HUDEP-2 (cell line): ENCODE data around the gene ATOSB.
A peak's percentile ranks its signal among the peaks of the same experiment; 100 is the strongest.

ENCODE experiments used
- DNase-seq, 76 experiments: peaks; one replicate each; lab custom pipeline; 2025; ENCODE audit not compliant: unreplicated experiment in 76 of 76; lab: John Stamatoyannopoulos, UW

ATOSB gene

DNA sequence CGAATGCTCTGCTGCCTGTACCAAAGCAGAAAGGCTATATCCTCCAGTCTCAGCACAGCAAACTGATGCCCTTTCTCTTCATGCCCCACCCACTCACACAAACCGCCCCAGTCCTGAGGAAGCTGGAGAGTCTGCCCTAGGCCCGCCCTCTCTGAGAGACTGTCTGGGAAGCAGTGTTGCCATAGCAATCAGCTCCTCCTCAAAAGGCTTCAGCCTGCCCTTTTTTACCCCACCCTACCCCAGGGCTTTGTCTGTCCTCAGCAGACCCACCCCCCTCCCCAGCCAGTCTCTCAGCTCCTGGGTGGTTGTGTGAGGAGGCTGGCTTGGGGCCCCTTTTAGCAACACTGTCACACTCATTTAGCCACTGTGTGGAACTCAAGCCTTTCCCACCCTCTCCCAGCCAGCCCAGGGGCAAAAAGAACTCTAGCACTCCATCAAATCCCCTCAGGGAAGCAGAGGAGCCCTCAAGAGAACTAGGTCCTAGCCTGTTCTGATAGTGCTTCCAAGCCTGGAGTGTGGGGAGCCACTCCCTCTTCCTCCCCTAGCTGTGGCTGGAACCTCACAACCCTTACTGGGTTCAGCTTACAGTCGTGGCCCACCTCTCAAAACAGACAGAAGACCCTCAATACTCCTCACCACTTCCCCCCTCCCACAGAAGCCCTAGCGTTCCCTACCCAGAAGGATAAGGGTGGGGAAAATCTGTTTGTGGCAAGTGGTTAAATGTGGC, 1.4 kb downstream of the ATOSB start:
- DNase-seq = peak in 74 of 76 experiments; percentile 35 to 92 (median 82)

DNA sequence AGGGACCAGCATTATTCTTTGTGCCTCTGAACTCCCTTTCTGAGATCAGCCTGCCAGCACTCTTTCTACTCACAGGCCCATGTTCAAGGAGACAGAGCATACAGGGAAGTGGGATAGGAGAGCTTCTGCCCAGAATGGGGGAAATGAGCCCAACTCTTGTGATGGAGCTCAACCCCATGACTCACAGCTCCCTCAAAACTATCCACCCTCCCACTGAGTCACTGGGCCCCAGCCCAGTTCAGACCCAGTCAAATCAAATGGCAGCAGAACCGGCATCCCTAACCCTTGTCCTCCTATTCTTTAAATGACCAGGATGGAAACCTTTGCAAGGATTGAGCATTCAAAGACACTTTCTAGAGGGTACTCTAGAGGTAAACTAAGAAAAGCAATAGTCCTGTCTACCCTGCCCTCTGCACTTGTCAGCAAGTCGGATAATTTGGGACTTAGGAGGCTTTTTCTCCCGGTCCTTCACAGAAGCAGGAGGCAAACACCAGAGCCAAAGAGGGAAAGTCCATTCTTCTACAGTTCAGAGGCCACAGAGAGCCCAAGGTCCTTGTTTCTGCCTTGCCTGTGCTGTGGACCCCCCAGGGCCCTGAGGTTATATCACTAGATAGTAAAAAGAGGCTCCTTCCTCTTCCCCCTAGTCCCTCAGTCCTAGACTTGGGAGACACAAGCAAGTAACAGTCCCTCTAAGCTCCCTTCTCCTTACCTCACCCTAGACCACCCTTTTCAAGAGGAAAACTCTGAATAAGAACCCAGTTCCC, 3.2 kb downstream of the ATOSB start:
- DNase-seq = peak in 14 of 76 experiments; percentile 1 to 39 (median 11)

DNA sequence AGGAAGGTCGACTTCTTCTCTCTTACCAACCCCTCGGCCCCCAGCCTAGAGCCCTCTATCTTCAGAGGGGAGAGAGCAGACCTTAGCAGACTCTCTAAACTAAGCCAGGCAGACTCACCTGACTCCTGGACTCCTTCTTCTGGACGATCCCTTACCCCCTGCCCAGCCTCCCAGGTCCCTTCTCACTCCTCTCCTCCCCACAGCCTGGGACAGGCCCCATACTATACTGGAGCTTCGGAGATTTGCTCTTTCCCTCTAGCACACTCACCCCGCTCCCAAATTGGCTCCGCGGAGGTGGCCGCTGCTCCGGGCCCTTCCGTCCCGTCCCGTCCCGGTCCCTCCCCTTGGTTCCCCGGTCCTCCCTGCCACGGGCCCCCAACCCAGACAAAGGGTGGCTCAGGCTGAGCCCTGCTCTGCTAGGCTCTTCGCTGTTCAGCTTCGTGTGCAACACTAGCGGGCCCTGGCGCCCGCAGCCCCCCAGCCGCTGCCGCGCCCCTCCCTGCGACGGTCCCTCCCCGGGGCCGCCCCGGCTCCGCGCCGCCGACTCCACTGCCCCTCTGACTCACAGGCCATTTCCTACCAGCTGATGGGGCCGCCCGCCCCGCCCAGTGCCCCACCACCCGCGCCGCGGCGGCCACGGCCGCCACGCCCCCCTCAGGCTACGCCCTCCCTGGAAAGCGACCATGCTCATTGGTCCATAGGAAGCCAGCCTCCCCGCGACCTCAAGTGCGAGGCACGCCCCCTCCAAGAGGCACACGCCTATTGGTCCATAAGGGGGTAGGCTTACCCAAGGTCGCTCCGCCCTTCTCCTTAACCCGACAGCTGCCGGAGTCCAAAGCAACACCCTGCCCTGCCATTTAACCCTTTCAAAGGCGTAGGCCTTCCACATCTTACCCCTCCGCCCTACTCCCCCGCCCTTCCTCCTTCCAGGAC, 4.4 kb downstream of the ATOSB start:
- DNase-seq = peak in 75 of 76 experiments; percentile 36 to 99 (median 96)

DNA sequence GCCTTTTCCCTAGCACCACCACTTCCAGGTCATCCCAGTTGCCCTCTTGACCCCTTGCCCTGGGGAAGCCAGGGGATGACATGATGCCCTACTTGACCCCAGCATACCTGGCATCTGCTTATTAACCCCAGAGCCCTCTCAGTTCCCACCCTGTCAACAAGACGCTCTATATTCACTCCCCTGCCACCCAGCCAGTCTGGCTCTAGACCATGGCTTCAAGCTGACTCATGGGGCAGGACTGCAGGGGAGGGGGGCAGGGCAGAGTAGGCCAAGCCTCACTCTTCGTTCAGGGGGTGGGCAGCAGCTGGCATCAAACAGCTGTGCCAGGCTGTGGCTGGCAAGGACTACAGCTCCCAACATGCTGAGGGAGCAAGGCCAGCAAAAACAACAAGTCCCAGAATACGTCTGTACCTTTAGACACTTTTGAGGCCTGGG, 5.3 kb downstream of the ATOSB start:
- DNase-seq = peak in 64 of 76 experiments; percentile 2 to 75 (median 45)

DNA sequence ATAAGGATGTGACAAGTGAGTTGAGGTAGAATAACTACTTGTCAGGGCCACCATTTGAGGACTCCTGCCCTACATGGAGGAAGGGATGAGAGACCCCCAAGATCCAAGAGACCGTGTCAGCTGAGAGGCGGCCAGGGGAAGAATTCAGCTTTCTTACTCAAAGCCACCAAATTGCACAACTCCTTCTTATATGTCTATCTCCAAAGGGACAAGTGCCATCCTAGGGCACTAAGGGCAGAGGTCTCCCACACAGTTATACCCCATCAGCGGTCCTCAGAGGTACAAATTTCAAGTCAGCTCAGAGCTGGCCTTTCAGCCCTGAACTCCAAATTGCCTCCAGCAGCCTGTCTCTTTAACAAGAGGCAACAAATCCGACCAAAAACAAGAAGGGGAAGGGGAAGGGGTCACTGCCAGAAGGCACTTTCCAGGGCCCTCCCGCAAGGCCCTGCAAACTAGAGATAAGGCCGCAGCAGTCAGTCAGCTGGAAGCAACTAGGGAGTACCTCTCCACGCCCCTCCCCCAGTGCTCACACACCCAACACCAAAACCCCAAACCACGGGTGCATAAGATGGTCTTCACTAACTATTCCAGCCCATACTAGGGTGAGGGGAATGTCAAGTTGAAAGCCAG, 6.6 kb downstream of the ATOSB start:
- peak in 75 of 76 experiments; percentile 61 to 92 (median 84) for DNase-seq

DNA sequence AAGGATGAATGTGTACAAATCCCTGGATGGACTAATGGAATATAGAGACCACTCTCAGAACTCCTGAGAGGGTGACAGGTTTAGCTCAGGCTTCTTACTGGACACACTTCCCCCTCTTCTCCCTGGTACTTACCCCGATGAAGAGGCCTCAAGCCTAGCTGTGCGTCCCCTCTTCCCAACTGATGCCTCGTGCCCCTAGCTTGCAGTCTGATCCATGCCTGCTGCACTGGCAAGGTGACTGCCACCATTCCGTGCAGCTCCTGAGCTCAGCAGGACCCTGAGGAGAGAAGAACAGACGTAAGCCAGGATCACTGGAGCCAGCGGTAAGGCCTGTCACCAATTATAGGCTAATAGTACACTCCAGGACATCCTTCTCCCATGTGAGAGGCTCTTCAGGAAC, 7.2 kb downstream of the ATOSB start:
- no peak for DNase-seq

DNA sequence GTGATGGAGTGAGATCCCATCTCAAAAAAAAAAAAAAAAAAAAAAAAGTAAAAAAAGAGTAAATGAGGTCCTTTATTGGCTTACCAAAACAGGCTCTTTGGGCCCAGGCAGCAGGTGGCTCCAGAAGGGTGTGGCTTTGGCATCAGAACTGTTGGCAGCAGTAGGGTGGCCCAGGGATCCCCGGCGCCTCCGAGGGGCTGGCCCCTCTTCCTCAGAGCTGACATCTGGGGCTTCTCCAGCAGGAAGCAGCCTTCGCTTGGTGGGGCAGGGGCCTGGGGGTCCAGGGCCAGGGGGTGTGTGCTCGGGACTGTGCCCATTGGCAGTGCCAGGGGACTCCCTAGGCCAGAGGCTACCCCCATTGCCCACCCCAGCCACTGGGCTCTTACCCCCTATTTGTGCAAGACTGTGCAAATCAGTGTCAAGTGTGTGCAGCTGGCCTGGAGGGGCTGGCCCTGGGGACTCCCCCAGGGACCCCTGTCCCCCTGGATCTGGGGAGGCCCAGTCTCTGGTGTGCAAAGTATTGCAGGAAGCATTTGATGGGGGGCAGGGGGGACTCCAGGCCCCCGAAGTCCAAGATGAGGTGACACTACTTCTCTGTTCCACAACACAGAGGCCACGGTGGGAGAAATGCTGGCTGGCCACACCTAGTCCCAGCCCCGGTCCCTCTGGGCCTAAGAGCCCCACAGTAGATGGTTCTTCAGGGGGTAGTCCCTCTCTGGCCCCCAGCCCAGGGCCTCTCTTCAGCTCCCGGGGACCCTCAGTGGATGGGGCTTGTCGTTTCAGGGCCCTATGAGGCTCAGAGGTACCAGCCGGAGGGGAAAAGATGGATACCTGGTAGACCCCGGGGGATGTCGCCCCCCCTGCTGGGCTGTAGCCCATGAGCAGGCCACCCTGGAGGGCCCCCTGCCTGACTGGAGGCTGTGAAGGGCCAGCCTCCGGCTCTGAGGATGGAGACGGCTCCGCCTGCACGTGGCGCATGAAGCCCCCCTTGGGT, 8.1 kb downstream of the ATOSB start:
- peak in 3 of 76 experiments; percentile 3 to 15 (median 13) for DNase-seq

DNA sequence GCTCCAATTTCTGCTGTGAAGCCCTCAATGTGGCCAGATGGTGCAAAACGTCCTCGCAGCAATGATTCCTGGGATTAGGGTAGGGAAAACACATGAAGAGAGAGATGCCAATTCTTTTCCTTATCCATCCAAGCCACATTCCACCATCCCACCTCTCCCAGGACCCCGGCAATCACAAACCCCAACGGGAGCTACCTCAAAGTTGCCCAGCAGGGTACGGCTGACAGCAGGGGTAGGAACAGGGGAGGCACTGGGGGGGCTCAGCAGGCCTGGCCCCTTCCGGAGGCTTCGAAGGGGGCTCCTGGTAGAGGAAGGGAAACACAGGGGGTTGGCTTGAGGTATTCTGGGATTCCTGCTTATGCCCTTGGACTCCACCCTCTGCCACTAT, 9.3 kb downstream of the ATOSB start:
- no peak for DNase-seq

DNA sequence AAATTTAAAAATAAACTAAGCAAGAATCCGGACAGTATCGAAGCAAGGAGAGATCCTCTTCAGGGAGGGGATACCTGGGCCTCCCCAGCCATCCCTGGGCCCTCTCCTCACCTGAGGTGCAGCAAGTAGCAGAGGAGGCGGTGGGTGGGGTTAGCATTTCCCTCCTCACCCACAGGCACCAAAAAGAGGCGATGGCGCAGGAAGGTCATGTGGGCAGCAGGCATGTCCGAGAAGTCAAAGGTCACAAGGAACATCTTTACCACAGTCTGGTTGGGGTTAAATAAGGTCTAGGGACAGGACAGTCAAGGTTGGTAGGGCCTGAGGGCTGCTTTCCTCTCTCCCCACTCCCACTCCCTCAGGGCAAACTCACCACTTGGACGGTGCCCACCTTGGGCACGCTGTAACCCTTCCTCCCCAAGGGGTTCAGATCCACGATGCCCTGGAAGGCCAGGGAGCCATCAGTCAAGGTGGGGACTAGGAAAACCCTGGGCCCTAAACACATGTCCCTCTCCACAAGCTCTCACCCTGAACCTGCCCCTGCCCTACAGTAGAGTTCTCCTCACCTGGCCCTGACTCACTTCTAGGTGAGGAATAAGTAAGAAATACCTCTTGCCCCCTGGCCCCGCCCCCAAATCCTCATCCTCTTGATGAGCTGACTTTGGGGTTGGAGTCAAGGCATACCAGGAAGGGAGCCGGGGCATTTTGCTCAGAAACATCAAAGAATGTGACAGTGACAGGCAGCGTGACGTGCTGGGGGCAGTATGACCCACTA, 9.9 kb downstream of the ATOSB start:
- no peak for DNase-seq

DNA sequence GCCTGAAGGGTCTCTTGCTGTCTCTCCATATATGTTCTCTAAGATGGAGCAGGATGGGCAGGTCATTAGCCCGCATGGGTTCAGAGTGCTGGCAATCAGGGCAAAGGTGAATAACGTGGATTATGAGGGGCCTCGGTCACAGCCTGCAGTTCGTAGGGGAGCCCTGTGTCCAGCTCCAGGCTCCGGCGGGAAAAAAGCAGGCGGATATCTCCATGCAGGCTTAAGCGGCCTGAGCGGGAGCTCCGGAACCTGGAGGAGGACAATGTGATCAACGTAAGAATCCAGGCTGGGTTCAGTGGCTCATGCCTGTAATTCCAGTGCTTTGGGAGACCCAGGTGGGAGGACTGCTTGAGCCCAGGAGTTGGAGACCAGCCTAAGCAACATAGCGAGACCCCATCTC, 10.5 kb downstream of the ATOSB start:
- DNase-seq = no peak

DNA sequence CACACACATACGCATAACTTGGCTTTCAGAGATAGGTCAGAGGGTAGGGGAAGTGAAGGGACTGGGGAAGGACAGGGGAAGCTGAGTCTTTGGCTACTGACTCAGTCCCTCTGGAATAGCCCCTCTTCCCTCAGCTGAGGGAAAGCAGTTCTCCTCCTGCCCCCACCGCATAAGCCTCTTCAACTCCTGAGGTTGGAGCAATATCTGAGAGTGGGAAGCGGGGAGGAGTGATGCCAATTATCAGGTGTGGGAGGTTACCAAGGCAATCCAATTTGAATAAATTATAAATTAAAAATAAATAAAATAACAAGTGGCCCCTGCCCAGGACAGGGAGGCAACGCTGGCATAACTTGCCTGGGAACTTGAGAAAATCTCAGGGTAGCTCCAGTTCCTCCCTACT, 11.1 kb downstream of the ATOSB start:
- DNase-seq = no peak

DNA sequence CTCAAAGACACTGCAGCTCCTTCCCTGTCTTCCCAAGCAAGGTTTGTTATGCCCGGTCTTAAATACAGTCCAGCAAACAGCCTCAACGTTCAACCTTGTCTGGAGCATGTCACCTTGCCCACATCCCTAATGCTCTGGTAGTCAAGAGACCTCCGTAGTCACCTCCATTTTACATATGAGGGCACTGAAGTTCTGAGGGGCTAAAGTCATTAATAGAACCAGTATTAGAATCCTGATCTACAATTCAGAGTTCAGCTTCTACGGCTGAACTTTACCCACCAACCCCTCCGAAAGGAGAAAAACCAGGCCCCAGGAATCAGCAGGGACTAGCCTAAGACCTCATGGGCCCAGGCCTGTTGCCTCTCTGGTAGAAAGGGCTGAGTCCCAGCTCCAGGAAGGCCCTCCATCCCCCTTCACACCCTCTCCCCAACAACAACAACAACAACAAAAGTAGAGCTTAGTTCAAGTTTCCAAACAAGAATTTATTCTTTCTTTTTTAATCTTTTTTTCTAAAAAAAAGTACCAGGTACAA, 11.9 kb downstream of the ATOSB start:
- no peak for DNase-seq

DNA sequence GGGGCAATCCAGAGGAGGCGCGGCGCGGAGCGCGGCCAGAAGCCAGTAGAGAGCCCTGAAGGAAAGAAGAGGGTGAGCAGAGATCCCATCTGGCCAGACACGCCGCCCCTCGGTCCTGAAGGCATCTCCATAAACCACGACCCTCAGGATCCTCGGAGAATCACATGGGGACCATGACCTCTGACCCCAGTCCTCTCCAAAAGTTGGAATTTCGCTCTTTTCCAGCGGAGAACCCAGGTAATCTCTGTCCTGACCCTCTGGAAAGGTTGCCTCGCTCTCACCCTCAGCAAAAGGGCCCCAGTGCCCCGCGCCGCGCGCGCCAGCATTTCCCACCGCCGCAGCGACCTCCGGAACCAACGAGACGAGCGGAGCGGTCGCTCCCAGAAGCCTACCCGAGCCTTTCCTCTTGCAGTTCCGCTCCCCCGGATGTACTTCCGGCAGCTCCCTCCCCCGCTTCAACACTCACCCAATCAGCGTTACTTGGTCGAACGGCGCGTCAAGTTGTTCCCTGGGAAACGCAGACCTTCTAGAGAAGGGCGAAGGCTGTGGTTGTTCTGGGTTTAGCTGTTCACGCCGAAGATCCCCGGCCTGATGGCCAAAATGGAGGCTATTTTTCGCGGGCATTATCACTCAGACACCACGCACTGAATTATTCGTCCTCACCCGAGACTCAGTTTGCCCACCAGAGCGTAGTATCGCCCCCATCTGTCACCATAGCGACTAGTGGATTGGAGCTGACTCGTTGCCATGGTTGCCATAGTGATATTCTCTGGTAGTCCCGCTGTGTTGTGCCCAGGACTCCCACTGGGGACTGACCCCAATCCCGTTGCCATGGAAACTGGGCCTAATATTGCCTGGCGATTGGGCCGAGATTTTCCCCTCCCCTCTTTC, 12.6 kb downstream of the ATOSB start, which contains the start of gene STOML2:
STOML2 (minus strand) TSS at position 363 of the 891 bp plus-strand sequence; CDS start at position 326, 37 bp downstream.
- peak in 75 of 76 experiments; percentile 34 to 95 (median 86) for DNase-seq

DNA sequence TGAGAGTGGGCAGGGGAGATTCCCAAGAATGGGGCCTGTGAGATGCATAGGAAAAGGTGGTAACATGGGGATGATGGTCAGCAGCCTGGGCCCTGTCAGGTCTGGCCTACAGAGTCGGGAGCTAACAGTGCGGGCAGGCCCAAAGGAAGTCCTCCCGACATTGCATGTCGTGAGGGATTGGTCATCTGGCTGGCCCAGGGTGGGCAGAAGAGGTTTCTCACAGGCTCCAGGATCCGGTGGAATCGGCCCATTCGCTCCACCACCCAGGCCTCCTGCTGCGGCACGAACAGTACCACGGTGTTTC, 13.2 kb downstream of the ATOSB start:
- DNase-seq = peak in 2 of 76 experiments; percentile 6 to 11

DNA sequence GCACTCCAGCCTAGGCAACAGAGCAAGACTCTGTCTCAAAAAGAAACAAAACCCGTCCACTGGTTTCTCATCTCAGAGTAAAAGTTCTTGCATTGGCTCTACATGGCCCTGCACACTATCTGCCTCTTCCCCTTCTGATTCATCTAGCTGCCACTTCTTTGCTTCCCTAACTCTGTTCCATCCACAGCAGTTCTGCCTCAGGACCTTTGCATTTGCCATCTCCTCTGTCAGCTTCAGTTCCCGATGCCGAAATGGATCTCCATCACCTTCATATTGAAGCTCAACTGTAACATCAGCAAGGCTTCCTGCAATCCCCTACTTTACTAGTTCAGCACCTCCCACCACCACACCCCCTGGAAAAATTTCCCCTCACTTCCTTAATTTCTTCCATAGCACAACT, 18.1 kb downstream of the ATOSB start:
- no peak for DNase-seq

DNA sequence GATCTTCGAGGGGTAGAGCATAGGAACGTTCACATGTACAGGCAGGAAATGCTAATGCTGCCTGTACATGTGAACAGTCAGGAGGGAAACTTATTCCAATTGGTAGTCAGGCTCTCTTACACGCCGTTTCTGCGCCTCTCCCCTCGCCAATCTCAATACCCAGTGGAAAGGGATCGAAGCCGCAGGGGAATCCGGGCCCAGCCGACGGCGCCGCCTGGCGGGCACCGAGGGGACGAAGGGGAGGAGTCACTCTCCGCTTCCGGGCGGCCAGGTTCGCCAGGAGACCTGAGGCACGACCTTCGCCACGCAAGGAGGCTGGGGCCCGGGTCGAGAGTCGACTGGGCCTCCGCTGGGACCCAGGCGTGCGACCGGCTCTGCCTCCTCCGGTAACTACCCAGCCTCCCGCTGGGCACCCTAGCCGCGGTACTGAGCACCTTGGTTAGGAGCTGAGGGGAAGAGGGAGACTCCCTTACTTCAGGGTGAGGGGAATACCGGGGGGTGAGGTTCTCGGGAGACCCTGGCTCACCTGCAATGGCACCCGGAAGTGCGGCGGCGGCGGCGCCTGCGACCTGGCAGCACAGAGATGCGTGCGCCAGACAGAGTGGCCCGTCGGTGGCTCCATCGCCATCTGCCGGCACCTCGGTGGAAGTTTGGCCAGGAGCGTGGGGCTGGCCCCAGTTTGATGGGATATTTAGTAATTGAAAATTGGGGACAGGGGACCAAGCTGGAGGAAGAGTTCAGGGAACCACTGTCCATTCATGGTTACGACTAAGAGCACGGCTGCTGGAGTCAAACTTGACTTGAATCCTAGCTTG, 19.4 kb downstream of the ATOSB start, which contains the start of gene PIGO:
PIGO (minus strand) TSS at position 557 of the 815 bp plus-strand sequence. CDS start 1,026 bp downstream, outside the sequence.
- DNase-seq = peak in 74 of 76 experiments; percentile 29 to 88 (median 77)
